ENCODE results near the gene EFHC2. TPM values are rescaled to one million over a fixed set of nuclear protein-coding genes. Genes with fewer than 3 reads are reported as not detected.
"Not testable (repeated sequence)": the region's sequence is repeated elsewhere in the genome, so short reads cannot be mapped to it uniquely, and the experiment has no call there.

Gene EFHC2
- total RNA-seq, 1 experiment from 2014 or later: 0.28 TPM

- H3K27me3 ChIP-seq (ENCODE audit: control insufficient read depth, insufficient read depth, low read length); CTCF ChIA-PET; H3K9me3 ChIP-seq (ENCODE audit: control insufficient read depth, insufficient read depth, low read depth, low read length); H3K27ac ChIP-seq (ENCODE audit: low read length); POLR2A ChIA-PET; ATAC-seq; in situ Hi-C loops (cut with HindIII; ENCODE audit: low pct_unique_long_range_greater_than_20kb, low sequenced_read_pairs); H3K4me1 ChIP-seq (ENCODE audit: control insufficient read depth, insufficient read depth, low read length); H3K4me3 ChIP-seq (ENCODE audit: low read depth in 2 of 2, low read length in 2 of 2); DNase-seq (ENCODE audit: low read depth, low spot score); BruUV-seq (replicated peaks); H3K36me3 ChIP-seq (ENCODE audit: control insufficient read depth, insufficient read depth, low read length); intact Hi-C loops (cut with micrococcal nuclease; ENCODE audit: unreplicated experiment): not testable (repeated sequence)
Observed at GRCh38 chrX:44252688-44253574, 90.5 kb downstream of the EFHC2 start.

GRCh38 chrX:44247468-44247867 lies 96.0 kb downstream of the EFHC2 start:
- no peak for DNase-seq (ENCODE audit: low read depth, low spot score)
- POLR2A ChIA-PET: no interaction called here
- no peaks in the 10 kb centered on the region for H3K27me3 ChIP-seq (ENCODE audit: control insufficient read depth, insufficient read depth, low read length)
- no peak overlapping the region for H3K27ac ChIP-seq (ENCODE audit: low read length)
- ATAC-seq: no peak
- in situ Hi-C loops (cut with HindIII; ENCODE audit: low pct_unique_long_range_greater_than_20kb, low sequenced_read_pairs) (no loop called here), intact Hi-C loops (cut with micrococcal nuclease; ENCODE audit: unreplicated experiment) (no loop called here)
- H3K4me1 ChIP-seq (ENCODE audit: control insufficient read depth, insufficient read depth, low read length): no peaks in the 10 kb centered on the region
- TF ChIP-seq CTCF (IDR thresholded peaks at IDR 0.05) (no peak), SIN3A (IDR thresholded peaks at IDR 0.05; ENCODE audit: borderline replicate concordance, insufficient read depth, low read depth, low read length) (no peak)
- no peak overlapping the region for H3K4me3 ChIP-seq (ENCODE audit: low read depth in 2 of 2, low read length in 2 of 2)
- no peaks in the 10 kb centered on the region for H3K9me3 ChIP-seq (ENCODE audit: control insufficient read depth, insufficient read depth, low read depth, low read length)
- H3K36me3 ChIP-seq (ENCODE audit: control insufficient read depth, insufficient read depth, low read length): no peaks in the 10 kb centered on the region
- CTCF ChIA-PET: no interaction called here
- BruUV-seq (replicated peaks): no TSS peak

- H3K4me3 ChIP-seq (ENCODE audit: low read depth in 2 of 2, low read length in 2 of 2): no peak overlapping the region
- POLR2A ChIA-PET: no interaction called here
- ATAC-seq (no peak), DNase-seq (ENCODE audit: low read depth, low spot score) (no peak)
- H3K27ac ChIP-seq (ENCODE audit: low read length): no peak overlapping the region
- intact Hi-C loops (cut with micrococcal nuclease; ENCODE audit: unreplicated experiment) (no loop called here), in situ Hi-C loops (cut with HindIII; ENCODE audit: low pct_unique_long_range_greater_than_20kb, low sequenced_read_pairs) (no loop called here)
- no peaks in the 10 kb centered on the region for H3K27me3 ChIP-seq (ENCODE audit: control insufficient read depth, insufficient read depth, low read length)
- H3K36me3 ChIP-seq (ENCODE audit: control insufficient read depth, insufficient read depth, low read length): no peaks in the 10 kb centered on the region
- BruUV-seq (replicated peaks): no TSS peak
- no peak for TF ChIP-seq SIN3A (IDR thresholded peaks at IDR 0.05; ENCODE audit: borderline replicate concordance, insufficient read depth, low read depth, low read length)
- no peak for TF ChIP-seq TCF7L2 (IDR thresholded peaks at IDR 0.05; ENCODE audit: low read depth, low read length)
- no peak for TF ChIP-seq POLR2AphosphoS5 (IDR thresholded peaks at IDR 0.05; ENCODE audit: low read depth, low read length)
- TF ChIP-seq REST (IDR thresholded peaks at IDR 0.05; ENCODE audit: insufficient read depth in 1 of 2, low read depth in 2 of 2, low read length in 1 of 2): no peak
- no peak for TF ChIP-seq CTCF (IDR thresholded peaks at IDR 0.05)
- H3K4me1 ChIP-seq (ENCODE audit: control insufficient read depth, insufficient read depth, low read length): no peaks in the 10 kb centered on the region
- no peaks in the 10 kb centered on the region for H3K9me3 ChIP-seq (ENCODE audit: control insufficient read depth, insufficient read depth, low read depth, low read length)
- CTCF ChIA-PET: no interaction called here
Observed at GRCh38 chrX:44246826-44247225, 96.6 kb downstream of the EFHC2 start.
